HepG2 (cell line): ENCODE measurements around the gene NT5C2. TPM values are rescaled to one million over a fixed set of nuclear protein-coding genes. Genes with fewer than 3 reads are reported as not detected.
A peak's percentile ranks its signal among the peaks of the same experiment; 100 is the strongest.

Experiments
- ATAC-seq: fragments of 200-7000 bp; cut with Tn5 transposase; 3 replicates; pipeline ENCODE4 v1.9.1; 2020; ENCODE audit warnings: mild to moderate bottlenecking, moderate library complexity
- BruUV-seq: library from RNA; stranded (reverse); fragments of 400-500 nt; replicated peaks from 2 replicates; lab custom pipeline; 2021; lab: Mats Ljungman, UMichigan
- CTCF ChIA-PET: fragments of 300-600 bp; formaldehyde crosslinking; extraction: SDS; loops from one replicate; lab custom pipeline; 2021; ENCODE audit warnings: low total read pairs, inconsistent platforms, low intra/inter-chr PET ratio; lab: Yijun Ruan, JAX
- POLR2A ChIA-PET: fragments of 350-600 bp; sonication (Branson Sonifier 250); formaldehyde crosslinking; loops from one replicate; lab custom pipeline; 2020; ENCODE audit warnings: antibody characterized with exemption, inconsistent platforms; lab: Yijun Ruan, JAX
- DNase-seq: peaks from one replicate; pipeline ENCODE4 v3.0.0-alpha.2; 2015; ENCODE audit warnings: low spot score
- FAIRE-seq: peaks from 3 replicates; lab custom pipeline; 2011; peaks lifted over from hg19 to GRCh38; lab: Jason Lieb, UNC
- H2AFZ ChIP-seq: one replicate; pipeline ENCODE4 v1.6.1; 2011; ENCODE audit warnings: low read length, inconsistent platforms
- H3K27ac ChIP-seq: fragments of 300-600 bp; 3 replicates; pipeline ENCODE4 v1.8.0; 2011; ENCODE audit warnings: mixed run types, mild to moderate bottlenecking, mixed read lengths, low read length, inconsistent platforms; ENCODE audit not compliant: insufficient read depth; ENCODE audit errors: extremely low read length
- H3K27me3 ChIP-seq, 2 experiments: fragments of 200-600 bp in 1 of 2; 2 replicates in 1 of 2; 3 replicates in 1 of 2; pipeline versions ENCODE4 v1.6.0 to v1.8.0; 2011; ENCODE audit warnings: low read length in 2 of 2, mild to moderate bottlenecking in 2 of 2, moderate library complexity in 2 of 2, inconsistent platforms in 1 of 2; ENCODE audit not compliant: insufficient read depth in 2 of 2, control insufficient read depth in 1 of 2
- H3K36me3 ChIP-seq, 2 experiments: fragments of 200-600 bp in 1 of 2; replicated peaks in 1 of 2; 2 replicates in 1 of 2; 3 replicates in 1 of 2; pipeline versions ENCODE4 v1.5.1 to v1.8.0; 2011; ENCODE audit warnings: low read length in 2 of 2, inconsistent platforms in 1 of 2; ENCODE audit not compliant: insufficient read depth in 2 of 2, control insufficient read depth in 1 of 2
- H3K4me1 ChIP-seq: 2 replicates; pipeline ENCODE4 v1.5.1; 2012; ENCODE audit warnings: low read length, inconsistent platforms; ENCODE audit not compliant: insufficient read depth
- H3K4me2 ChIP-seq: 2 replicates; pipeline ENCODE4 v1.6.0; 2011; ENCODE audit warnings: low read depth, low read length, inconsistent platforms
- H3K4me3 ChIP-seq, 3 experiments: fragments of 200-600 bp in 1 of 3; sonication (generic), shearing (Covaris generic) in 1 of 3; replicated peaks in 1 of 3; 2 replicates each; pipeline ENCODE4 v1.5.1; 2011 to 2016; ENCODE audit warnings: low read length in 3 of 3, inconsistent platforms in 2 of 3, low read depth in 2 of 3, mild to moderate bottlenecking in 2 of 3, control low read depth in 1 of 3, mixed read lengths in 1 of 3; ENCODE audit not compliant: insufficient read depth in 1 of 3
- H3K79me2 ChIP-seq: one replicate; pipeline ENCODE4 v1.6.1; 2011; ENCODE audit warnings: low read length, inconsistent platforms; ENCODE audit not compliant: insufficient read depth
- H3K9ac ChIP-seq: 2 replicates; pipeline ENCODE4 v1.6.0; 2011; ENCODE audit warnings: mild to moderate bottlenecking, low read depth, low read length, inconsistent platforms; ENCODE audit not compliant: insufficient read depth
- H3K9me3 ChIP-seq: 2 replicates; pipeline ENCODE4 v1.5.1; 2012; ENCODE audit warnings: mild to moderate bottlenecking, low read length
- H4K20me1 ChIP-seq: 2 replicates; pipeline ENCODE4 v1.6.0; 2011; ENCODE audit warnings: inconsistent platforms, mild to moderate bottlenecking, low read length, moderate library complexity; ENCODE audit not compliant: insufficient read depth
- ATRX ChIP-seq: sonication (generic); formaldehyde crosslinking; IDR thresholded peaks from 2 replicates; pipeline ENCODE4 v1.4.0; 2020; ENCODE audit warnings: missing genetic modification reagents, borderline replicate concordance
- BCL6 ChIP-seq: IDR thresholded peaks from 2 replicates; pipeline ENCODE4 v1.6.1; 2016; ENCODE audit warnings: missing genetic modification reagents, missing compliant biosample characterization
- KLF13 ChIP-seq: sonication (generic); formaldehyde crosslinking; IDR thresholded peaks from 2 replicates; pipeline ENCODE4 v1.4.0; 2020; ENCODE audit warnings: mild to moderate bottlenecking, missing genetic modification reagents
- NPAS2 ChIP-seq: sonication (generic); formaldehyde crosslinking; IDR thresholded peaks from 2 replicates; pipeline ENCODE4 v1.8.0; 2022; ENCODE audit warnings: mild to moderate bottlenecking, missing genetic modification reagents, borderline replicate concordance
- PBX2 ChIP-seq: IDR thresholded peaks from 2 replicates; pipeline ENCODE4 v1.6.1; 2016; ENCODE audit warnings: control low read depth
- SPEN ChIP-seq: sonication (generic); formaldehyde crosslinking; IDR thresholded peaks from 2 replicates; pipeline ENCODE4 v1.5.1; 2020; ENCODE audit warnings: low read depth, mild to moderate bottlenecking, missing genetic modification reagents
- U2AF1 ChIP-seq: fragments of 200-400 bp; formaldehyde crosslinking; optimal IDR thresholded peaks from 2 replicates; pipeline ENCODE3; 2017; ENCODE audit warnings: mild to moderate bottlenecking, low read depth, low read length
- ZBTB44 ChIP-seq: sonication (generic); formaldehyde crosslinking; IDR thresholded peaks from 2 replicates; pipeline ENCODE4 v1.4.0; 2020; ENCODE audit warnings: missing genetic modification reagents
- WGBS: methylation state at CpG from one replicate; pipeline ENCODE4 v1.1.6; 2017; ENCODE audit warnings: low lambda C conversion rate; 5-methylcytosine and 5-hydroxymethylcytosine counted together
- in situ Hi-C: cut with HindIII; loops from 2 replicates; pipeline ENCODE4 v1.10.0; 2017; ENCODE audit warnings: low pct_unique_long_range_greater_than_20kb; ENCODE audit not compliant: extremely low pct_ligation_motif_present
- intact Hi-C: fragments of 100-400 bp; cut with micrococcal nuclease; formaldehyde crosslinking; loops from one replicate; pipeline ENCODE4 v1.10.0; 2022; ENCODE audit not compliant: unreplicated experiment
- polyA plus RNA-seq, 8 experiments: library from polyadenylated mRNA; depleted of rRNA in 3 of 8; stranded (reverse) in 7 of 8; unstranded in 1 of 8; fragments of >200 nt; fragmentation: Illumina TruSeq in 4 of 8; extraction: Trizol in 4 of 8; gene quantifications; 2 replicates each; pipeline versions ENCODE4 v1.2.1 to v1.2.3, GENCODE V29; 2011 to 2016; ENCODE audit warnings: low read depth in 4 of 8, missing spikeins in 1 of 8, mixed read lengths in 1 of 8; ENCODE audit not compliant: insufficient read depth in 1 of 8
- total RNA-seq, 5 experiments: library from RNA; depleted of rRNA; stranded (reverse); fragments of >200 nt; fragmentation: Illumina TruSeq; extraction: Trizol; gene quantifications; 2 replicates each; pipeline ENCODE4 v1.2.3, GENCODE V29; 2016; ENCODE audit warnings: low read depth in 1 of 5
- TF ChIP-seq, protein P1 (sequence below): sonication (generic); formaldehyde crosslinking; IDR thresholded peaks from 2 replicates; pipeline ENCODE4 v1.5.0; 2020; ENCODE audit warnings: mild to moderate bottlenecking, missing genetic modification reagents
- TF ChIP-seq, protein P2 (sequence below): sonication (generic); formaldehyde crosslinking; IDR thresholded peaks from 2 replicates; pipeline ENCODE4 v1.5.1; 2020; ENCODE audit warnings: mild to moderate bottlenecking, missing genetic modification reagents
- TF ChIP-seq, protein P3 (sequence below): sonication (generic); formaldehyde crosslinking; IDR thresholded peaks from 2 replicates; pipeline ENCODE4 v1.4.0; 2020; ENCODE audit warnings: mild to moderate bottlenecking, missing genetic modification reagents

Gene NT5C2
- total and polyA plus RNA-seq, 2 of the 13 experiments (the other 11 are each of a cell fraction or from before 2014, with no cell fraction given) = 40.6 to 55.2 TPM

DNA sequence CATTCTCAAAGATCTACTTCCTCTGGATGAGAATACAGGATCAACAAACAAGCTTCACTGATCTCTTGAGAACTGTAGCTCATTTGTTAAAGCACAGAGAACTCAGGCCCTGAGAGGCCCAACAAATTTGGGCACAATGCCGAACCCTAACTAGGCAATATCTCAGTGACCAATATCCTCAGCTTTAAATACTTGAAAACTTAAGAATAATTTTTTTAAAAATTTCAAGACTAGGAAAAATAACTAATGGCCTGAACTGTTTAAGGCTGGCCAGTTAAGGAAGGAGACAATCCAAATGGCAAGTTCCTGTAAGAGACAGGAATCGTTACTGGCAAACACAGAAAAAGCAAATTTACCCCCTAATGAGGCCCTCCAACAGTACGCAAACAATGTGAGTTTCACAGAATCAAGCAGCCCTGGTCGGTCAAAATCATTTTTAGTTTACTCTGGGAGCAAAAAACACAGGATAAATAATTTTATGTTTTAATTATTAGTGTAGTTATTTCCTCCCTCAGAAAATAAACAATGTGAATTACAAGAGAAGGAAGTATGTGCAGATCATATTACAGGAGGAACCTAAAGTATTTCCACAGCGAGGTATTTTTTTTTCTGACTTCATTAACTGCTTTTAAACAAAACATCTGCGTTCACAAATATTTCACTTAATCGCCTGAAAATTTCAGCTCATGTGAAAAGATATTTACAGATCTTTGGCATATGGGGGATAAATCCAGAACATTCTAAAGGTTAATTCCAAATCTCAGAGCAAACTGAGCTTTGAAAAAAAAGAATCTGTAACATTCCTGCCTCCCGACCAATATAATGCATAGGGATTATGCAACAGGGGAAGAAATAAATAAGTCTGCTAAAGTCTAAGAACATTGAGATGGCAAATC is 39.5 kb downstream of the NT5C2 start:
- DNase-seq (peak; percentile 51), ATAC-seq (peak; percentile 71), FAIRE-seq (peak; percentile 67)
- POLR2A ChIA-PET = interaction anchor here (0.7 to 3.3 kb wide), 10 partner anchors 10 to 284 kb away, joined by 3 to 28 read pairs (median 6); partner anchors contain the start of genes AS3MT, CNNM2 and NT5C2
- no peaks in the 10 kb centered on the region for H4K20me1 ChIP-seq
- H2AFZ ChIP-seq = no peak overlapping the region
- peak overlapping the region; percentile 72 for H3K4me2 ChIP-seq
- H3K36me3 ChIP-seq = 0 out of 5 replicates have a peak, but pooled peaks cover 0 to 6% of the 10 kb centered on the region in 2 experiments
- peak overlapping the region; percentile 72 for H3K9ac ChIP-seq
- no TSS peak for BruUV-seq
- WGBS = 9% methylated on average over 8 of the region's 8 CpGs
- peak overlapping the region; percentile 78 for H3K27ac ChIP-seq
- H3K4me3 ChIP-seq = peak overlapping the region; percentile 57 to 73 (median 59)
- H3K4me1 ChIP-seq = peaks cover 73% of the 10 kb centered on the region
- in situ Hi-C loops (no loop called here), intact Hi-C loops (loop anchor here (2.0 to 5.0 kb wide), 2 partner anchors 39 to 41 kb away; partner anchors contain the start of gene NT5C2)
- peaks cover 54% of the 10 kb centered on the region for H3K79me2 ChIP-seq
- CTCF ChIA-PET = no interaction called here
- H3K9me3 ChIP-seq = no peaks in the 10 kb centered on the region
- no peaks in the 10 kb centered on the region for H3K27me3 ChIP-seq
- TF ChIP-seq ATRX (CRISPR knock-in tag) = no peak
- TF ChIP-seq, protein P1, sequence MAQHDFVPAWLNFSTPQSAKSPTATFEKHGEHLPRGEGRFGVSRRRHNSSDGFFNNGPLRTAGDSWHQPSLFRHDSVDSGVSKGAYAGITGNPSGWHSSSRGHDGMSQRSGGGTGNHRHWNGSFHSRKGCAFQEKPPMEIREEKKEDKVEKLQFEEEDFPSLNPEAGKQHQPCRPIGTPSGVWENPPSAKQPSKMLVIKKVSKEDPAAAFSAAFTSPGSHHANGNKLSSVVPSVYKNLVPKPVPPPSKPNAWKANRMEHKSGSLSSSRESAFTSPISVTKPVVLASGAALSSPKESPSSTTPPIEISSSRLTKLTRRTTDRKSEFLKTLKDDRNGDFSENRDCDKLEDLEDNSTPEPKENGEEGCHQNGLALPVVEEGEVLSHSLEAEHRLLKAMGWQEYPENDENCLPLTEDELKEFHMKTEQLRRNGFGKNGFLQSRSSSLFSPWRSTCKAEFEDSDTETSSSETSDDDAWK (CRISPR knock-in tag) = no peak
- no peak for TF ChIP-seq KLF13 (CRISPR knock-in tag)
- TF ChIP-seq NPAS2 (CRISPR knock-in tag) = no peak
- TF ChIP-seq, protein P2, sequence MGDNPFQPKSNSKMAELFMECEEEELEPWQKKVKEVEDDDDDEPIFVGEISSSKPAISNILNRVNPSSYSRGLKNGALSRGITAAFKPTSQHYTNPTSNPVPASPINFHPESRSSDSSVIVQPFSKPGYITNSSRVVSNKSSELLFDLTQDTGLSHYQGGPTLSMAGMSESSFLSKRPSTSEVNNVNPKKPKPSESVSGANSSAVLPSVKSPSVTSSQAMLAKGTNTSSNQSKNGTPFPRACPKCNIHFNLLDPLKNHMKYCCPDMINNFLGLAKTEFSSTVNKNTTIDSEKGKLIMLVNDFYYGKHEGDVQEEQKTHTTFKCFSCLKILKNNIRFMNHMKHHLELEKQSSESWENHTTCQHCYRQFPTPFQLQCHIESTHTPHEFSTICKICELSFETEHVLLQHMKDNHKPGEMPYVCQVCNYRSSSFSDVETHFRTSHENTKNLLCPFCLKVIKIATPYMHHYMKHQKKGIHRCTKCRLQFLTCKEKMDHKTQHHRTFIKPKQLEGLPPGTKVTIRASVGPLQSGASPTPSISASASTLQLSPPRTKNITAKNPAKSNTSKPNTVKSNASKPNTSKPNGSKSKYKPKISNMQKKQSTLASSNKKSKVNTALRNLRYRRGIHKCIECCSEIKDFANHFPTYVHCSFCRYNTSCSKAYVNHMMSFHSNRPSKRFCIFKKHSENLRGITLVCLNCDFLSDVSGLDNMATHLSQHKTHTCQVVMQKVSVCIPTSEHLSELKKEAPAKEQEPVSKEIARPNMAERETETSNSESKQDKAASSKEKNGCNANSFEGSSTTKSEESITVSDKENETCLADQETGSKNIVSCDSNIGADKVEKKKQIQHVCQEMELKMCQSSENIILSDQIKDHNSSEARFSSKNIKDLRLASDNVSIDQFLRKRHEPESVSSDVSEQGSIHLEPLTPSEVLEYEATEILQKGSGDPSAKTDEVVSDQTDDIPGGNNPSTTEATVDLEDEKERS (CRISPR knock-in tag) = no peak
- no peak for TF ChIP-seq ZBTB44 (CRISPR knock-in tag)
- TF ChIP-seq, protein P3, sequence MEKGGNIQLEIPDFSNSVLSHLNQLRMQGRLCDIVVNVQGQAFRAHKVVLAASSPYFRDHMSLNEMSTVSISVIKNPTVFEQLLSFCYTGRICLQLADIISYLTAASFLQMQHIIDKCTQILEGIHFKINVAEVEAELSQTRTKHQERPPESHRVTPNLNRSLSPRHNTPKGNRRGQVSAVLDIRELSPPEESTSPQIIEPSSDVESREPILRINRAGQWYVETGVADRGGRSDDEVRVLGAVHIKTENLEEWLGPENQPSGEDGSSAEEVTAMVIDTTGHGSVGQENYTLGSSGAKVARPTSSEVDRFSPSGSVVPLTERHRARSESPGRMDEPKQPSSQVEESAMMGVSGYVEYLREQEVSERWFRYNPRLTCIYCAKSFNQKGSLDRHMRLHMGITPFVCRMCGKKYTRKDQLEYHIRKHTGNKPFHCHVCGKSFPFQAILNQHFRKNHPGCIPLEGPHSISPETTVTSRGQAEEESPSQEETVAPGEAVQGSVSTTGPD (CRISPR knock-in tag) = no peak
- peak; percentile 32; the same call in 1 of the 2 replicates for TF ChIP-seq BCL6 (CRISPR knock-in tag)
- no peak for TF ChIP-seq PBX2 (CRISPR knock-in tag)
- TF ChIP-seq U2AF1 = no peak
- TF ChIP-seq SPEN (CRISPR knock-in tag) = no peak
